Right lung (tissue), 5 donors: Measurements from ENCODE around the gene HDHD5. TPM values are rescaled to one million over a fixed set of nuclear protein-coding genes. Genes with fewer than 3 reads are reported as not detected.

Source experiments
- DNase-seq, 2 donors: peaks; one replicate each; pipeline ENCODE4 v3.0.0-alpha.2; 2013
- polyA plus RNA-seq, 5 donors: library from polyadenylated mRNA; unstranded; fragments of 120-200 nt; gene quantifications; one replicate each; pipeline versions ENCODE4 v1.2.1 to v1.2.3, GENCODE V29; 2013; ENCODE audit warnings: inconsistent platforms in 1 of 5, low replicate concordance in 1 of 5; ENCODE audit not compliant: insufficient read length in 5 of 5, insufficient read depth in 1 of 5

Gene HDHD5
- polyA plus RNA-seq, 5 donors = 28.2 to 41.1 (median 33.2) TPM

DNA sequence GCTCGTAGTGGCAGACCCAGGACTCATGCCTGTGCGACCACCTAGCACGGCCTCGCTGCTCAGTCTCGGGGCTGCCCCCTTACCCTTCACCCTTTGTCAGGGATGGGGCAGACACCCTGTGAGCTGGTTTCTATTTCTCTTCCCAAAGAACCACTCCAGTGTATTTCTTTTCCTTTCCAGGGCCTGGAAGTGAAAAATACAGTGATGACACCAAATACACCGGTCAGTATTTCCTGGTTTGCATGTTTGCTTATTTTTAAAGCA is 51.6 kb downstream of the HDHD5 start:
- DNase-seq = no peak

DNA sequence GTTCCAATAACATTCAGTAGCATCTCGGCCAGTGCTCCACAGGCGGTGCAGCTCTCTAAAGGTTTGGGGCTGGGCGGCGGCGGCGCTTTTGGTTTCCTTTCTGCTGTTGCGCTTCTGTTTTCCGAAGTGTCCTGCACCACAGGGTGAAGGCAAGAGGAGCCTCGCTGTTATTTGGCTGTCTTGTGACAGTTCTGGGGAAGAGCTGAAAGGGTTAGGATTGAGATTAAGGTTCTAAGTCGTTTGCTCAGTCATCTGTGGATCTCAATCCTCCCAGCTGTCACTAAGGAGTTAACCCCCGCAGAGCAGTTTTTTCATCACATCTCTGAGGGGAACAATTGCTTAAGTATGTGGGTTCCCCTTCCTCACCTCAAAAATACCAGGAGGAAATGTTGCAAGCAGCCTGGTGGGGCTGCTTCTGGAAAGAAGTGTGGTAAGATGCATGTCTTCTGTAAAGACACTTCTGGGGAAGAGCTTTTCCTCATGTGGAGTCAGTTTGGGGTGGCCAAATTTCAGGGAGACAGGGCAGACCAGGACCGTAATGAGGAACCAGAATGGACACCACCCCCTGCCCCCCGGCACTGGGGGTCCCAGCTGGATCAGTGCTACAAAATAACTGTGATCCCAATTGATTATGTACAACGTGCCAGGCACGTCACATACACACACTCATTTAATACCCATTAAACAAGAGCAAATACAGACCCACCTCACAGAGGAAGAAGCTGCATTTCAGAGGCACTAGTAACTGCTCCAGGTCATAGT is 52.1 kb downstream of the HDHD5 start:
- DNase-seq = no peak

DNA sequence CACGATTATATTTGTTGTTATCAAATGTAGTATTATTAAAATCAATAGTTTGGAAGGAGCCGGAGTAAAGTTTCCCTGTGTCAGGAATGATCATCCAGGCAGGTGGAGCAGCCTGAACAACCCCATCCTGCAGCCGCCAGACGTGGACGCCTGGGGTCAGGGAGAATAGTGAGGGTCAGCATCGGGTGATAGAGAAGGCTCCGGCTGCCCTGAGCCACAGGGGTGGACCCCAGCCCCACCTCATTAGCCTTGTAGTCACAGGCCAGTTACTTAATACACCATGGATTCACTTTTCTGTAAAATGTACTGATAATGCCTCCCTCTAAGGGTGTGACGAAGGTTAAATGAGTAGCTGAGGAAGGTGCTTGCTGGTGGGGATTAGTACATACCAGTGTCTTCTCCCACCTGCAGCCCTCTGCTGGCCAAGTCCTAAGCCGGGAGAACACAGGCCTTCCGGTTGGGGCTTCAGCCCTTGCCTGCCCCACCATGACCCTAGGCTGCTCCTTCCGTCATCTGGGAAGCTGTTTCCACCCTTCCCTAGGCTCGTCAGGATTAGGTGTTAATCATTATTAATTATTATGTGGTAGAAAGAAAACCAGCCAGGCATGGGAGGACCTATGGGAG is 52.8 kb downstream of the HDHD5 start:
- DNase-seq = no peak

DNA sequence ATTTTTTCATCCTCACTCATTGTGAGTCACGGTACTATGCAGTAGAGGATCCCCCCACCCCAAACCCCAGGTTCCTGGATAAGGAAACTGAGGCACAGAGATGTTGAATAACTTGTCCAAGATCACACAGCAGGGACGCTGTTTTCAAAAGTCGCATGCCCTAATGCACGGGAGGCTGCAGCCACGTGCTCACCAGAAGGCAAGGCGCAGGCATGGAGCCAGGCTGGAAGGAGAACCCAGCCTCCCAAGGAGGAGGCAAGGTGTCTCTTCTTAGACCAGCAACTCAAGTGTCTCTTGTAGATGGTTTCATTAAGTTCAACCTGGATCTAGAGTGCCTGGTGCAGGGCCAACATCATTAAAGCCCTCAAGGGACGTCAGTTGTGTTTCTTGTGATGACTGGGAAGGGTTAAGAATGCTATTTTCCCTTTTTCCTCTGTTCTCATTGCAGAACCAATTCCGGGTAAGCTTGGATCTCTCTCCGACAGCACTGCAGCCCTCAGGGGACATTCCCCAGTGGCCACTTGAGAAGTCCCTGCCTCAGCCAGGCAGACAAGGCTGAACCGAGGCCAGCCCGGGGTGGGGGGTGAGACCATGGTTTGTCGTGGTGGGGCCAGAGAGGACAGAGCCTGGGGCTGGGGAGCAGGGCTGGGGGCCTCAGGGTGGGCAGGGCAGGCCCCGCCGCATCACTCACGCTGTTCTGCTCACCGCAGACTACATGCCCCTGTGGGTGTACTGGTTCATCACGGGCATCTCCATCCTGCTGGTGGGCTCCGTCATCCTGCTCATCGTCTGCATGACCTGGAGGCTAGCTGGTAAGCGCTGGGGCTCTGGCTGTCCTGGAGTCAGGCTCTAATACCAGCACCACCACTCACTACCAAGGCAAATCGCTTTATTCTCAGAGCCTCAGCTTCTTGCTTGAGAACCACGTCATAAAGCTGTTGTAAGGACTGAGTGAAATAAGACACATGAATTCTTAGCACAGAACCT is 53.6 kb downstream of the HDHD5 start:
- no peak for DNase-seq

DNA sequence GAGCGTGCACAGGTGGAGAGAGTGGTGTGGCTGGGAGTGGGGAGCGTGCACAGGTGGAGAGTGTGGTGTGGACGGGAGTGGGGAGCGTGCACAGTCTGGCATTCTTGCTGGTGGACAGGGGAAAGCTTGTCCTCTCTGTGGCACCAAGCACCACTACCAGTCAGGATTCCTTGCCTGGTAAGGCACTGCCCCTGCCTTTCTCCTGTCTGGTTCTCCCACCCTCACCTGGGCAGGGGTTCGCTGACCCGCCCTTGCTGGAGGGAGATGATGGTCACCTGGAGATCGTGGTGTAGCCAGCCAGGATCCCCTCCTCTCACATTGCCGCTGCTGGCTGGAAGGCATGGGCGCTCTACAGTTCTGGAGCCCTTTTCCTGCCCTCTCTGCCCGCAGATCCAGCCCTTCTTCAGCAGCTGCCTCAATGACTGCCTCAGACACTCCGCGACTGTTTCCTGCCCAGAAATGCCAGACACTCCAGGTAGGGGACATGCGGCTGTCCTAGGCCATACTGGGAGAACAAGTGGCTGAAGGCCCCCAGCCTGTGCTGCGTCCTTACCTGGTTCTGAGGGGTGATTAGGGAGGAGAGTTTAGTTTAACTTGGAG is 54.6 kb downstream of the HDHD5 start:
- no peak for DNase-seq

DNA sequence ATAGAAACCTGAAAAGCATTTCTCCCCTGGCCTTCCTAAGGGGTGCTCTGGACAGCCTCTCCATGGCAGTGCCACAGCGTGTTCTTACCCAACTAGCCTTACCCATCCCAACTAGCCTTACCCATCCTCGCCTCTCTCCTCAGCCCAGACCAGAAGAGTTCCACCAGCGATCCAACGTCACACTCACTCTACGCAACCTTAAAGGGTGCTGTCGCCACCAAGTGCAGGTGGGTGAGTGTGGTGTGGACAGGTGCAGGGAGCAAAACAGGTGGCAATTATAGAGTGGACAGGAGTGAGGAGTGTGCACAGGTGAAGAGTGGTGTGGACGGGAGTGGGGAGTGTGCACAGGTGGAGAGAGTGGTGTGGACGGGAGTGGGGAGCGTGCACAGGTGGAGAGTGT is 55.7 kb downstream of the HDHD5 start:
- DNase-seq = no peak

DNA sequence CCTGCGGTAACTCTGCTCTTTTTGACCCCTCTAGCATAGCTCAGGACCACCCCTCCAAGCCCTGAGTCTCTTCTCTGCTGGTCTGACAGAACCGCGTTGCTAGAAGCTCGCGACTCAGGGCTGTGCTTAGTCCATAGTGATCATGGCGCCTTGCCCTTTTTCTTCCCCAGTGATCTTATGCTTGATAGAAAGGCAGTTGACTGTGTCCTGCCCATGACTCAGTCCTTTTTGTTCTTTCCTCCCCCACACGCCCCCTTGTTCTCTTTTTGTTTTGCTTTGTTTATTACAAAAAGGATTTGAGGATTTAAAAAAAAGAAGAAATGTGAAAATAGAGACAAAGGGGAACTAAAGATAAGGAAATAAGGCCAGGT is 56.8 kb downstream of the HDHD5 start:
- DNase-seq = no peak

DNA sequence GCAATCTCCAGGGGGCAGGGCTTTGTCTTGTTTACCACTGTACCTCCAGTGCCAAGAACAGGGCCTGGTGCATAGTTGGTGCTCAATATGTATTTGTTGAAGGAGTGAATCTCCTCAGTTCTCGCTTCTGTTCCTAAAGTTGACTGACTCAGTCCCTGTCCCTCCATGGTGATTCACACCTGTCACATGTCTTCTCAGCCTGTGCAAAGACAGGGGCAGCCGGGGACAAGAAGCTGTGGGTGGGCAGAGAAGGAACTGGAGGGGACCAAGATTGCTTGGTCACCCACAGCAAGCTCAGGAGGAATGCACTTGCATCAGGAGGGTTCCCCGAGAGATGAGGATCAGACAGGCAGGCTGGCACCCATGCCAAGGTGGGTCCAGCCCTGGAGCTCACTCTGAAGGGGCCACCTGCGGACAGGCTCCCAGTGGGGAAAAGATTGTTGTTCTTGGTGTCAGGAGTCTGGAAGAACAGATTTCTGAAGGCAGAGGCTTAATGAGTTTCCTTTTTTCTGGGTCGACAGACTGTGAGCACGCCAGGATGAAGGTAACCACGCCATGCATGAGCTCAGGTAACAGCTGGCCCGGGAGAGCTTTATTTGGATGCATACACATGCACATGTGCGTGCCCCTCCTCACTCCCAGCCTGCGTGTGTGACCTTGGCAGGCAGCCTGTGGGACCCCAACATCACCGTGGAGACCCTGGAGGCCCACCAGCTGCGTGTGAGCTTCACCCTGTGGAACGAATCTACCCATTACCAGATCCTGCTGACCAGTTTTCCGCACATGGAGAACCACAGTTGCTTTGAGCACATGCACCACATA is 57.4 kb downstream of the HDHD5 start:
- DNase-seq = no peak

DNA sequence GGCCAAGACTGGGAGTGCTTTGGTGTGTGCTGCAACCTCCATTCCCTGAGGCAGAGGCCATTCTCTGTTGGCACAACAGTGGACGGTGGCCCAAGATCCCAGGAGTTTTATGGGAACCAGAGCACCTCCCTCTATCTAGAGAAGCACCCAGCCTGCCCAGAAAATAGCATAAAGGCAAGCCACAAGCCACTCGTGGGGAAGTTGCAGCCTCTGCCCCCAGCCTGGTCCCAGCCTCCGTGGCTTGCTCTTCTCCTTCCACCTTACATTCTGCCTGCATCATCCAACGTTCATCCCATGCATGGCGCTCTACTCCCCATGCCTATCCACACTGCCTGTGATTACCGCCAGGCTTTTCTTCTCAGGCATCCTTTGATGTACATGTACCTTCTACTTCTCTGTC is 58.5 kb downstream of the HDHD5 start:
- no peak for DNase-seq

DNA sequence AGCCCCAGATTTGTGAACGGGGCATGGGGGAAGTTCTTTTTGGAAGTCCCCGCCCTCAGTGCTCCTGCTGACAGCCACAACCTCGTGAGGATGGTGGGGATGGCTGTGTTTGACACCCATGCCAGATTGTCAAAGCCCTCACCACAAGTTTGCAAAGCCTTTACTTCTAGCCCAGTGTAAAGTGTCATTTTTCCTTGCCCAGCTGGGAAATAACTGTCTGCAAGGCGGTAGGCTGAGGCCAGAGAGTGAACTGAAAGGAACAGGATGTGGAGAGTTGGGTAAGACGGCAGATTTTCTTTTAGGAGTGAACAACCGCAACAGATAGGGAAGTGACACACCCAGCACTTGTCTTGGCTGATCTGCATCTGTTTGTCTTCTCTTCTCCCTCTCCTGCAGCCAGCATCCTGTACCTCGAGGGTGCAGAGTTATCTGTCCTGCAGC is 60.7 kb downstream of the HDHD5 start:
- no peak for DNase-seq

DNA sequence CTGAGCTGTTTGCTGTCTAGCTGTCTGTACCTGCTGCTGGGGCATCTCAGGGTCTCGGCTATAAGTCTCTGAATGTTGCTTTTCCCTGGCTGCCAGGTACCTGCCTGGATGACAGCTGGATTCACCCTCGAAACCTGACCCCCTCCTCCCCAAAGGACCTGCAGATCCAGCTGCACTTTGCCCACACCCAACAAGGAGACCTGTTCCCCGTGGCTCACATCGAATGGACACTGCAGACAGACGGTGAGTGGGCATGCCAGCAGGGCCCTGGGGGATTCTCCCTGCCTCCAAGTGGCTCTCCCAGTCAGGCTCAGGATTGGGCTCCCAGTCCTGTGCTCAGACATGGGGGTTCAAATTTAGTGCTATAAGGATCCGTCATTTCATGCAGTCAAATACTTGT is 61.4 kb downstream of the HDHD5 start:
- no peak for DNase-seq

DNA sequence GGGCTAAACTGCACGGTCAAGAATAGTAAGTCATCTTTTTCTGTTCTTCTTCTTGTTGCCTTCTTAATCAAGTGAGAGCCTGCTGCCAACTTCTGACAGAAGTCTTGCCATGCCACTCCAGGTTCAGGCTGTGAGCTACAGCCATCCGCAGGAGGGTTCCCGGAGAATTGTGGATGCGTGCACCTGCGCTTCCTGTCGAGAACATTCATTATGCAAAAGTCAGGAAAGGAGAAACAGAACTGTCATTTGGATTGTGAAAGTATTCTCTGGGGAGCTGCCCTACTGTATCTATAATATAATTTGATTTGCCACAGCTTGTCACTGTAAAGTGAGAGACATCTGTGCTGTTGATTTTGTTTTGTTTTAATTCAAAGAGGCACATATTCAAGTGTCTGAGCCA is 62.0 kb downstream of the HDHD5 start:
- DNase-seq = no peak

DNA sequence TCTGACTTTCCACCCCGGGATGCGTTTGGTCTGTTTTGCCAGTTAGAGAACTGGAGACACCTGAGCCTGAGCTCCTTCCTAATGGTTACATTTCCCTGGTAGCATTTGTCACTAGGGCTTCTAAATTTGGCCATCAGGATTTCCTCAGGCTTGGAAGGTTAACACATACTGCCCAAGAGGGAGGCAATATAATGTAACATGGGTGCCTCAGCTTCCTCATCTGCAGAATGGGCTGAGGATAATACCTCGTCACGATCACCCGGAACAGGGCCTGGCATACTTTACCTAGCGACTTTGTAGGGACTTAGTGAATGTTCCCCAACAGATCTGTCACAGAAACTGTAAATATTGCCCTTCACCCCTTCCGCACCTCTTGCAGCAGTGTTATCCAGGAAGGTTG is 63.0 kb downstream of the HDHD5 start:
- DNase-seq = no peak

DNA sequence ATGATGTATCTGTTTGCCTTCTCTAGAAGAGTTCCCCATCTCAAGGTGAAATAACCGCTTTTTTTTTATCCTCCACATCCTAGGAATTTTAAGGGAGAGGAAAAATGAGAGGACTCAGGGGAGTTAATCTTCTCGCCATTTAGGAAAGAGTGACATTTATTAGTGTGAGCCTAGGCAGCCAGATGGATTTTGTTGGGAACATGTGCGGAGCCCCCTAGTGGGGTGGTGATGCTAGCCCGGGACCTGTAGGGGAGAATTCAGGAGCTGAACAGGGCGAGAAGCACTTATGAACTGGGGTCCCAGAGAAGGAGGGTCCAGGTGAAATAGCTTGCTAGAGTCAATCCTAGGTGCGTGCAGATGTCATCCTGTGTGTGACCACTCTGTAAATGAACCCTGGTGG is 63.5 kb downstream of the HDHD5 start:
- DNase-seq = no peak

DNA sequence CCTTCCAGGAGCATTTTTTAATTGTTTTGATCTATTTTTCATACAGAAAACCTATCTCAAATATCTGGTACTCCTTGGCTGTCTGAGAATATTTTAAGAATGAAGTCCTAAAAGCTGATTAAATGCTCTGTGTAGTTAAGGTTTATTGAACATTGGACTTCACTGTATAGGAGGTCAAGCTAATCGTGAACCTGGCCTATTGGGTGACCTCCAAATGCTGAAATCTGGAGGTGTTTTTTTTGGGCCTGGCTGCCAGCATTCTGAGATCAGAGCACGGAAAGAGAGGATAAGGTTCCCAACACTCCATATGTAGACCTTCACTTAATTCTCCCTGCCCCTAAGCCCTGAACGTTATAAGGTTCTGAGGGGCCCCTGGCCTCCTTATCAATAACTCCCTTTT is 66.0 kb downstream of the HDHD5 start:
- no peak for DNase-seq

DNA sequence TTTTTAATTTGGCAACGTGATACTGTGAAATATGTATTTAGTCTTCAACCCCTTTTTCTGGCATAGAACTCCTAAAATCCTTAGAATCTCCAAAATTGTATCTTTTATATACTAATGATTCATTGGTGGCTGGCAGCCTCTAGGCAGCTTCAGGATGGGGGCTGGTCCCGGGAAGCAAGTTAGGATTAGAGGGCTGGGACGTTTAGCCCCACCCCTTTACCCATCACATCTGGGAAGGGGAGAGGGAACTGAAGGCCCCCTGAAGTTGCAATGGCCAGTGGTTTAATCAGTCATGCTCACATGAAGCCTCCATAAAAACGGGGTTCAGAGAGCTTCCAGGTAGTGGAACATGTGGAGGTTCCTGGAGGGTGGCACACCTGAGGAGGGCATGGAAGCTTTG is 67.2 kb downstream of the HDHD5 start:
- DNase-seq = no peak

DNA sequence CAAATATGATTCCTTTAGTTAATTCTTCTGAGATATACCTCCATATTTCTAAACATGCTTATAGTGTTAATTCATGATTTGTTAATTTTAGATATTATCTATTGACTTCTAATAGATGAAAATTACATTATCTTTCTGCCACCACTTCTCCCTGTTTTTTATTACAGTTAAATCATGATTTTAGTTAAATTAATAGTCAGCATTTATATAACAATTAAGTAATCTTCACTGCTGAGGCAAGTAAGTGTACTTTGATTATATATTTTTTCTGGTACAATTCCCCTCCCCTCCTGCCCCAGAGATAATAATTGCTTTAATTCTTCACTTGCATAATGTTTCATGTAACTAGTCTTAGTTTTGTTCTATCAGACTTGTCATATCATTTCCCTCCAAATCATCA is 68.5 kb downstream of the HDHD5 start:
- no peak for DNase-seq
